Thoracic aorta (tissue), 2 donors: ENCODE results near the gene DTYMK. TPM values are rescaled to one million over a fixed set of nuclear protein-coding genes. Genes with fewer than 3 reads are reported as not detected.
A peak's percentile ranks its signal among the peaks of the same experiment; 100 is the strongest.

Experiments
- ATAC-seq: fragments of 150-250 bp; one replicate; pipeline ENCODE4 v1.8.0; 2017; ENCODE audit warnings: low read depth; ENCODE audit not compliant: insufficient number of reproducible peaks, low FRiP score
- DNase-seq: peaks from one replicate; pipeline ENCODE4 v3.0.0-alpha.2; 2020; ENCODE audit warnings: low spot score
- H3K27ac ChIP-seq, 2 donors: fragments of 200-600 bp; sonication (generic); 1 replicate in 1 of 2; 2 replicates in 1 of 2; pipeline ENCODE4 v1.5.1; 2016; ENCODE audit warnings: mild to moderate bottlenecking in 2 of 2, moderate library complexity in 2 of 2
- H3K27me3 ChIP-seq: fragments of 200-600 bp; sonication (generic); replicated peaks from 2 replicates; pipeline ENCODE4 v1.6.0; 2016; ENCODE audit warnings: mild to moderate bottlenecking; ENCODE audit not compliant: insufficient read depth
- H3K36me3 ChIP-seq: fragments of 200-600 bp; sonication (generic); one replicate; pipeline ENCODE4 v1.5.1; 2016
- H3K4me1 ChIP-seq, 2 donors: fragments of 200-600 bp; sonication (generic); 1 replicate in 1 of 2; 2 replicates in 1 of 2; pipeline versions ENCODE4 v1.5.1 to v1.6.0; 2016; ENCODE audit warnings: low read depth in 2 of 2, mild to moderate bottlenecking in 1 of 2; ENCODE audit not compliant: control insufficient read depth in 1 of 2
- H3K4me3 ChIP-seq: fragments of 200-600 bp; sonication (generic); 2 replicates; pipeline ENCODE4 v1.5.1; 2016; ENCODE audit warnings: mild to moderate bottlenecking
- H3K9me3 ChIP-seq: fragments of 200-600 bp; sonication (generic); 2 replicates; pipeline ENCODE4 v1.5.1; 2016
- total RNA-seq, 2 donors: library from RNA; depleted of rRNA; stranded (reverse); fragments of >200 nt; gene quantifications; one replicate each; pipeline versions ENCODE4 v1.1.0 to v1.2.3, GENCODE V29; 2016
- TF ChIP-seq, protein P1 (sequence below): fragments of 200-600 bp; sonication (generic); IDR thresholded peaks from one replicate; pipeline ENCODE4 v1.5.1; 2019; ENCODE audit warnings: antibody characterized with exemption

DTYMK gene, protein sequence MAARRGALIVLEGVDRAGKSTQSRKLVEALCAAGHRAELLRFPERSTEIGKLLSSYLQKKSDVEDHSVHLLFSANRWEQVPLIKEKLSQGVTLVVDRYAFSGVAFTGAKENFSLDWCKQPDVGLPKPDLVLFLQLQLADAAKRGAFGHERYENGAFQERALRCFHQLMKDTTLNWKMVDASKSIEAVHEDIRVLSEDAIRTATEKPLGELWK
- total RNA-seq: 1 to 10 TPM; 6.2 to 6.4 TPM

DNA sequence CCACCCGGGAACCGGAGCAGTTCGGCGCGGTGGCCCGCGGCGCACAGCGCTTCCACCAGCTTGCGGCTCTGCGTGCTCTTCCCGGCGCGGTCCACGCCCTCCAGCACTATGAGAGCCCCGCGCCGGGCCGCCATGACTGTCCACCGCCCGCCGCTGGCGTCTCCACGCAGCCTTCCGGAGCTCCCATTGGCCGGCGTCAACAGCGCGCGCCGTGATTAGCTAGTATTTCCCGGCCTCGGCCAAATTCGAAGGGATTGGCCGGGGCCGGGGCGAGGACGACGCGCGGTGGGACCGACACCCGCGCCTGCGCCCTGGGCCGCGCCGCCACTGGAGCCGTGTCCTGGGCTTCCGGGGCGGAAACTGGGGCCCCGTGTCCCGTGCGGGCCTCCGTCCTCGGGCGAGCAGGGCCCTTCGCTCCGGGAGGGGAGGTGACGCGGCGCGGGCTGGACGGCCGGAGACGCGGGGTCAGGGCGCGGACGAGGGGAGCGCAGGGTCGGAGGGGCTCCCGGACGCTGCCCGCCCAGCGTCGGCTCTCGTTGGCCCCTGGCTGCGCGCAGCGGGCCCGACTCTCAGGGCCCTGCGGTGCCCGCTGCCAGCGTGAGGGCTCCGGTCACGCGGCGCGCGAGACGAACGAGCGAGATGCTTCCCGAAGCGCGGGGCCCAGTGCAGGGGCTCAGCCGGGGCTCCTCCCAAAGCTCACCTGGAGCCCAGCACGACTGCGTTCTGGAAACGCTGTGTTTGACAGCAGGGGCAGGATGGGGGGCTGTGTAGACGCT, at the start of gene DTYMK:
Gene DTYMK, minus strand, starts transcription at position 166 of the 776 bp plus-strand sequence. Its CDS starts 32 bp downstream, at position 134.
- Histone ChIP-seq H3K27me3 (no peaks in the 10 kb centered on the region), H3K4me1 (peaks cover 14 to 29% of the 10 kb centered on the region in 2 donors), H3K4me3 (peak within 1 kb of the TSS; percentile 100), H3K27ac (peak within 1 kb of the TSS; percentile 87 to 96), H3K9me3 (no peaks in the 10 kb centered on the region), H3K36me3 (peaks cover 20% of the 10 kb centered on the region)
- peak; percentile 77 for DNase-seq
- TF ChIP-seq, protein P1, sequence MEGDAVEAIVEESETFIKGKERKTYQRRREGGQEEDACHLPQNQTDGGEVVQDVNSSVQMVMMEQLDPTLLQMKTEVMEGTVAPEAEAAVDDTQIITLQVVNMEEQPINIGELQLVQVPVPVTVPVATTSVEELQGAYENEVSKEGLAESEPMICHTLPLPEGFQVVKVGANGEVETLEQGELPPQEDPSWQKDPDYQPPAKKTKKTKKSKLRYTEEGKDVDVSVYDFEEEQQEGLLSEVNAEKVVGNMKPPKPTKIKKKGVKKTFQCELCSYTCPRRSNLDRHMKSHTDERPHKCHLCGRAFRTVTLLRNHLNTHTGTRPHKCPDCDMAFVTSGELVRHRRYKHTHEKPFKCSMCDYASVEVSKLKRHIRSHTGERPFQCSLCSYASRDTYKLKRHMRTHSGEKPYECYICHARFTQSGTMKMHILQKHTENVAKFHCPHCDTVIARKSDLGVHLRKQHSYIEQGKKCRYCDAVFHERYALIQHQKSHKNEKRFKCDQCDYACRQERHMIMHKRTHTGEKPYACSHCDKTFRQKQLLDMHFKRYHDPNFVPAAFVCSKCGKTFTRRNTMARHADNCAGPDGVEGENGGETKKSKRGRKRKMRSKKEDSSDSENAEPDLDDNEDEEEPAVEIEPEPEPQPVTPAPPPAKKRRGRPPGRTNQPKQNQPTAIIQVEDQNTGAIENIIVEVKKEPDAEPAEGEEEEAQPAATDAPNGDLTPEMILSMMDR: no peak
- peak; percentile 83 for ATAC-seq

DNA sequence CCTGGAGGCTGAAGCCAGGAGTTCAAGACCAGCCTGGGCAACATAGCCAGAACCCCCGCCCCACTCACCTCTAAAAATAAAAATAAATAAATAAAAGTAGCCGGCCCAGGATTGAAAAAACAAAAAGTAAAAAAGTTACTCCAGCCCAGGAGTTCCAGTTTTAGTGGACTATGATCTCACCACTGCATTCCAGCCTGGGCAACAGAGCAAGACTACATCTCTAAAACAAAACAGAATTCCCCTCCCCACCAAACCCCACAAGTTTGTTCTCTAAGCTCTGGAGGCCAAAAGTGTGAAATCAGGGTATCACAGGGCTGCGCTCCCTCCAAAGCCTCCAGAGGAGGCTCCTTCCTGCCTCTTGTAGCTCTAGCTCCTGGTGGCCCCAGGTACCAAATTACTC, 49.5 kb upstream of the DTYMK start:
- H3K36me3 ChIP-seq: no peaks in the 10 kb centered on the region
- H3K4me3 ChIP-seq: no peak overlapping the region

DNA sequence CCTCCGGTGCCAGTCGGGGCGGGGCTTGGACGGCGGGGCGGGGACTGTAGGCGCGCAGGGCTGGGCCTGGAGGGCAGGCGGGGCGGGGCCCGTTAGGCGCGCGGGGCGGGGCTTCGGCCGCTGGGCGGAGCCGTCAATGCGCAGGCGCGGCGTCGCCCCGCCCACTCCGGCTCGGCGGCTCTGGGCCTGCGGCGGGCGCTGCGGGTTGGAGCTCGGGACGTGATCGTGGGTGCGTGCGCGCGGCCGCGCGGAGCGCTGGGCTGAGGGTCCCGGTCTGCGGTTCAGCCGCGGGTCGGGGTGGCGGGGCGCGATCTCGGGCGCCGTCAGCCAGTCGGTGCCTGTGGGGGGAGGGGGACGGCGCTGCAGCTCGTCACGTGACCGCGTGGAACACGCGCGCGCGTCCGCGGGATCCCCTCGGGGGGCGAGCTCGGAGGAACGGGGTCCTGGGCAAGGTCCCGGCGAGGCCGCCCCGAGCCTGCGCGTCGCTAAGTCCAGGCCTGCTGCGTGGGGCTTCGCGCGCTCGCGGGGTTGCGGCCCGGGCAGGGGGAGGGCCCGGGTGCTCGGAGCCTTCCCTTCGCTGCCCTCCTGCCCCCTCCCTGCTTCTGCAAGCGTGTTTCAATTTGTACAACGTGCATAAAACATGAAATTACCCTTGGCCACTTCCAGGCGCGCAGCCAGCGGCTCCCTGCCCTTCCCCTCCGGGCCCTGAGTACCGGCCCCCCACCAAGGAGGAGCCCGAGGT, 48.0 kb upstream of the DTYMK start, which contains the start of gene D2HGDH:
Gene D2HGDH, plus strand, starts transcription at position 164 of the 742 bp plus-strand sequence. CDS start 595 bp downstream, outside the sequence.
- Histone ChIP-seq H3K4me1 (peaks cover 4 to 19% of the 10 kb centered on the region in 2 donors), H3K36me3 (no peaks in the 10 kb centered on the region), H3K9me3 (no peaks in the 10 kb centered on the region), H3K4me3 (peak within 1 kb of the TSS; percentile 99), H3K27me3 (no peaks in the 10 kb centered on the region), H3K27ac (peak within 1 kb of the TSS; percentile 76 to 77)
- DNase-seq (peak; percentile 70), ATAC-seq (peak; percentile 93)
- TF ChIP-seq, protein P1: no peak

More for the DNA sequence above, 49.5 kb upstream of the DTYMK start:
- DNase-seq (no peak), ATAC-seq (no peak)
- H3K4me1 ChIP-seq: peaks cover 4 to 19% of the 10 kb centered on the region in 2 donors
- H3K9me3 ChIP-seq: no peaks in the 10 kb centered on the region
- H3K27me3 ChIP-seq: no peaks in the 10 kb centered on the region
- TF ChIP-seq, protein P1: no peak
- no peak overlapping the region for H3K27ac ChIP-seq

DNA sequence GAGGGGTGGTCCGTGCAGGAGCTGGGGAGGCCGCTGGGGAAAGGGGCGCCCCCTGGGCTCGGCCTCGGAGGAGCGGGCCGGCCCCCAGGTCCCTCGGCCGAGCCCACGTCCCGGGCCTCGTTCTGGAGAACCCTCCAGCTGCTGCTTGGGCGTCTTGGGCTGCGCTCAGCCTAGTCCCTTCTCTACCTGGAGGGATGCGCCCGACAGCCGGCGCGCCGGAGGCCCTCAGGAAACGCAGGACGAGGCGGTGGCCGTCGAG, 47.5 kb upstream of the DTYMK start:
- H3K4me3 ChIP-seq: peak overlapping the region; percentile 99
- H3K27me3 ChIP-seq: no peaks in the 10 kb centered on the region
- TF ChIP-seq, protein P1: no peak
- DNase-seq: no peak
- ATAC-seq: peak; percentile 27
- H3K36me3 ChIP-seq: no peaks in the 10 kb centered on the region
- peak overlapping the region; percentile 56 to 61 for H3K27ac ChIP-seq
- peaks cover 4 to 19% of the 10 kb centered on the region in 2 donors for H3K4me1 ChIP-seq
- H3K9me3 ChIP-seq: no peaks in the 10 kb centered on the region
